Chondrocyte (in vitro differentiated cells): ENCODE data around the gene KRTAP1-5. TPM values are rescaled to one million over a fixed set of nuclear protein-coding genes. Genes with fewer than 3 reads are reported as not detected.

Source experiments
- DNase-seq: peaks from one replicate; pipeline ENCODE4 v3.0.0; 2021; ENCODE audit warnings: mixed read lengths, low spot score
- H3K27ac Mint-ChIP-seq: one replicate; pipeline ENCODE4 v1.8.0; 2021; ENCODE audit warnings: mild to moderate bottlenecking, moderate library complexity, mixed read lengths; ENCODE audit not compliant: unreplicated experiment
- H3K27me3 Mint-ChIP-seq: 2 replicates; pipeline ENCODE4 v1.8.0; 2021; ENCODE audit warnings: low read depth, mixed read lengths
- H3K36me3 Mint-ChIP-seq: 2 replicates; pipeline ENCODE4 v1.8.0; 2021; ENCODE audit warnings: low read depth, mixed read lengths
- H3K4me1 Mint-ChIP-seq: 2 replicates; pipeline ENCODE4 v1.8.0; 2021; ENCODE audit warnings: low read depth, mild to moderate bottlenecking, mixed read lengths
- H3K4me3 Mint-ChIP-seq: one replicate; pipeline ENCODE4 v1.8.0; 2021; ENCODE audit warnings: mild to moderate bottlenecking, moderate library complexity, mixed read lengths; ENCODE audit not compliant: unreplicated experiment
- H3K9me3 Mint-ChIP-seq: 2 replicates; pipeline ENCODE4 v1.8.0; 2021; ENCODE audit warnings: low read depth, mixed read lengths
- CTCF ChIP-seq: fragments of 200-600 bp; sonication (generic); IDR thresholded peaks from 2 replicates; pipeline ENCODE4 v1.5.0; 2021; ENCODE audit warnings: antibody characterized with exemption, mild to moderate bottlenecking, moderate library complexity
- total RNA-seq: library from RNA; stranded (reverse); gene quantifications from 3 replicates; pipeline ENCODE4 v1.2.1, GENCODE V29; 2021

The KRTAP1-5 gene
- total RNA-seq, 1 donor from 2014 or later: not detected

DNA sequence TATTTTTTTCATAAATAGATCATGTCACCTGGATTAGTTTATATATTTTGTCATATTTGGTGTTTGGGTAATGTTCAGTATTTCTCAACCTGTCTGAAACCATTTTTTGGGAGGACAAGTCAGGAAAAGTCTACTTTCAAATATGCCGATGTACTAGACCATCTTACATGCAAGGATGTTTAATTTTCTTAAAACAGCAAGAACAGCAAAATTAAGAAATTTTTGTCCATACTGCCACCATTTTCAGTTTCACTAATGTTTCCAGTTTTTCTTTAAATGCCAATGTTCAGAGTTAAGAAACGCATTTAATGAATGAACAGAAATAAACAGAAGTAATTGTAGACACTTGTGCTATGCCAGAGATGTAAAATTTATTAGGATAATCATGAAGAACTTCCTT, 33.9 kb downstream of the KRTAP1-5 start:
- peaks cover 6% of the 10 kb centered on the region for H3K27me3 Mint-ChIP-seq
- peaks cover 1% of the 10 kb centered on the region for H3K36me3 Mint-ChIP-seq
- H3K4me1 Mint-ChIP-seq: no peaks in the 10 kb centered on the region

DNA sequence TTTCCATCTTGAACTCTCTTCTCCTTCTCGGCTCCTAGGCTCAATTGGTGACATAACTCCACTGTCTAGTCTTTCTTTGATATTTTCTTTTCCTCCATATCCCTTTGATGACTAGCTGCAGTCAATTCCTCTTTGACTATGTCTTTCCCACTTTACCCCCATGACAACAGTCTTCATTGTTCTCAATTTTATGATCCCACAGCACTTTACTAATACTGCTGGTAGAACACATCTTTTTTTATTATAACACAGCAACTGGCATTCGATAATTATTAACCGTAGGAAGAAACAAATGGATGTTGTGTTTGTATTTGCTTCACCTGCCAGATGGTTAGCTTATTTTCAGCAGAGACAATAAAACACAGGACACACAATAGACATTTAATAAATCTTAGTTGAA, 34.3 kb downstream of the KRTAP1-5 start:
- Mint-ChIP-seq H3K27ac (no peak overlapping the region), H3K27me3 (peaks cover 6% of the 10 kb centered on the region)

More for the DNA sequence above, 33.9 kb downstream of the KRTAP1-5 start:
- Mint-ChIP-seq H3K27ac (no peak overlapping the region), H3K4me3 (no peak overlapping the region), H3K9me3 (no peaks in the 10 kb centered on the region)
- DNase-seq: no peak
- no peak for TF ChIP-seq CTCF

GRCh38 chr17:40986920-40987319, 40.1 kb downstream of the KRTAP1-5 start:
- no peak for DNase-seq
- H3K36me3 Mint-ChIP-seq: no peaks in the 10 kb centered on the region
- H3K4me3 Mint-ChIP-seq: no peak overlapping the region
- H3K27ac Mint-ChIP-seq: no peak overlapping the region
- no peak for TF ChIP-seq CTCF
- peaks cover 4% of the 10 kb centered on the region for H3K27me3 Mint-ChIP-seq
- H3K9me3 Mint-ChIP-seq: no peaks in the 10 kb centered on the region
- H3K4me1 Mint-ChIP-seq: no peaks in the 10 kb centered on the region

More for the DNA sequence above, 34.3 kb downstream of the KRTAP1-5 start:
- no peak for DNase-seq
- Mint-ChIP-seq H3K36me3 (peaks cover 1% of the 10 kb centered on the region), H3K9me3 (no peaks in the 10 kb centered on the region), H3K4me3 (no peak overlapping the region), H3K4me1 (no peaks in the 10 kb centered on the region)
- TF ChIP-seq CTCF: no peak

GRCh38 chr17:40984226-40984625, 42.8 kb downstream of the KRTAP1-5 start, which contains the start of gene KRT40:
Gene KRT40 (minus strand): TSS chr17:40984326. CDS start chr17:40984273, 53 bp downstream.
- H3K27me3 Mint-ChIP-seq: peaks cover 4% of the 10 kb centered on the region
- H3K4me1 Mint-ChIP-seq: peaks cover 12% of the 10 kb centered on the region
- no peaks in the 10 kb centered on the region for H3K36me3 Mint-ChIP-seq
- DNase-seq: no peak
- no peak within 1 kb of the TSS for H3K27ac Mint-ChIP-seq
- no peaks in the 10 kb centered on the region for H3K9me3 Mint-ChIP-seq
- no peak for TF ChIP-seq CTCF
- H3K4me3 Mint-ChIP-seq: no peak within 1 kb of the TSS

DNA sequence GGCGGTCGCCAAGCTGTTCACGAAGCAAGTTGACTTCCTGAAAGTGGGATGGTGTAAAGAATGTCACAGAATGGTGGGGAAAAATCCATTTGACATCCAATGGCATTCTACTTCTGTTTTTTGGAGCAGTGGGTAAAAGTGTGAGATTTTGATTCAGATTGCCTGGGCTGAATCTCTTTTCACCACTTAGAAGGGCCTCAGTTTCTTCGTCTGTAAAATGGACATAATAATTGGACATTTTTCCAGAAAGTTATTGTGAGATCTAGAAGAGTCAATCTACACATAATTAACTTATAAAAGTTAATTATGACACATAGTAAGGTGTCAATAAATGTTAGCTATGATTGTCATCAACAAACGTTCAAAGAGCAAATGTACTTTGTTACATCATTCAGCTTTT, 45.9 kb downstream of the KRTAP1-5 start:
- DNase-seq: no peak
- TF ChIP-seq CTCF: no peak
- Mint-ChIP-seq H3K36me3 (no peaks in the 10 kb centered on the region), H3K27ac (no peak overlapping the region), H3K27me3 (peaks cover 2% of the 10 kb centered on the region), H3K4me1 (peaks cover 20% of the 10 kb centered on the region), H3K4me3 (peak overlapping the region; percentile 22), H3K9me3 (no peaks in the 10 kb centered on the region)
